NOMO-1 treated with dmso at 0.1 percent for 144 hours (cell line): ENCODE measurements around the gene EBF3.
"Not testable (repeated sequence)": the region's sequence is repeated elsewhere in the genome, so short reads cannot be mapped to it uniquely, and the experiment has no call there.

Experiments
- DNase-seq: peaks from one replicate; lab custom pipeline; 2025; ENCODE audit not compliant: unreplicated experiment; lab: John Stamatoyannopoulos, UW

Gene EBF3

GRCh38 chr10:129929343-129930292 is 34.5 kb downstream of the EBF3 start:
- no peak for DNase-seq

GRCh38 chr10:129927351-129928120 is 36.5 kb downstream of the EBF3 start:
- no peak for DNase-seq

DNA sequence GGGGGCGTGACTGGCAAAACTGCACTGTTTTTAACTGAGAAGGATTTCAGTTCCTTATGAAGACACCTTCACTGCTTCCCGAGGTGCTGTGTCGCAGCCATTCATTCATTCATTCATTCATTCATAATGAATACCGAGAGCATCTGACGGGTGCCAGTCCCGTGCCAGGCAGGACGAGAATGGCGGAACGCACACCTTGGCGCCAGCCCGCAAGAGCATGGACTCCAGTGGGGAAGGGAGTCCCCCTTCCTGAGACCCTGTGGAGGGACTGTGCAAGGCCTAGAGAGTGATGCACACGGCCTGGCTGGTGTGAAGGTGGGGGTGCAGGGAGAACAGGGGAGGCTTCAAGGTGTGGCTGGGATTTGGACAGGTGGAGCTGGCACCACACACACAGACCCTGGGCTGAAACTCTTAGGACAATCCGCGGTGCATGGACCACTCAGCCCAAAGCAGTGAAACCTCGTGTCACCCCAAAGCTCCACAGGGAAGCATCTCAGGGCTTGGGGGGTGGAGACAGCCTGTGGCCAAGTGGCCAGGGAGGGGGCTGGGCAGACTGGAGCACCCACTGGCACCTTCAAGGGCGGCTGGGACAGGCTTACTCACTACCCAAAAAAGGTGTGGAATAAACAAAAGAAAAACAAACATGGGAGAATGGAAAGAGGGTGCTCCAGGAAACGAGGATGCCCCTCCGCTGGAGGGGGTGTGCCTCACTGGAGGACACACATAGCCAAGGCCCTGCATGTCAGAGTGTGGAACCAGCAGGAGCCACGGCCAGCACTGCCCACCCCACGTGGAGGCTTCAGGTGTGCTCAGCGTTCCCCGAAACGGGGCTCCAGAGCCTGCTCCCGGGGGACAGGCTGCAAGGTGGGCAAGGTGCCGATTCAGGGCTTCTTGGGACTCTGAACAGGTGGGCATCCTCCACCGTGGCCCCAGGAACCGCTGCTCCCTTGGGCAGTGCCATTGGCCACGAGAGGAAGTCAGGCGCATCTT is 37.7 kb downstream of the EBF3 start:
- DNase-seq: no peak

- no peak for DNase-seq
Measured at GRCh38 chr10:129924375-129925085, 39.5 kb downstream of the EBF3 start.

GRCh38 chr10:129922598-129923123 is 41.4 kb downstream of the EBF3 start:
- DNase-seq: no peak

GRCh38 chr10:129921801-129922597 is 42.1 kb downstream of the EBF3 start:
- no peak for DNase-seq

GRCh38 chr10:129921065-129921670 is 42.9 kb downstream of the EBF3 start:
- no peak for DNase-seq

- DNase-seq: not testable (repeated sequence)
Measured at GRCh38 chr10:129920187-129920586, 43.9 kb downstream of the EBF3 start.

GRCh38 chr10:129919358-129919757 is 44.7 kb downstream of the EBF3 start:
- no peak for DNase-seq

GRCh38 chr10:129918836-129919235 is 45.2 kb downstream of the EBF3 start:
- DNase-seq: no peak

DNA sequence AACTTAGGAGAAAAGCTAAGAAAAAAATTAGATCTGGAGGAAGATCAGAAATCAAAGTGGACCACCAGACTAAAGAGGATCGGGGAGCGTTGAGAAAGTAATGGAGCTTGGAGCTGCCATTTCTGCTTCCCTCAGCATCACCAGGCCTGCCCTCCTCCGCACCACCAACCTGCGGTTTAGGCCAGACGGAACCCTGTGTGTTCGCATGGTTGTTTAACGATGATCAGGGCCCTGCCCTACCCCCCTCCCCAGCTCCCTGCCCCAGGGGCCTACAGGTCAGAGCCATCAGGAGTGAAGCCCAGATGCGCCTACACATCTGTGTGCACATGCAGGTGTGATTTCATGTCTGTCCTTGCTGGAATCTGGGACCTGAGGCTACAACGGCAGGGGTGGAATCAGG is 45.7 kb downstream of the EBF3 start:
- DNase-seq: no peak

- no peak for DNase-seq
Measured at GRCh38 chr10:129917936-129918335, 46.1 kb downstream of the EBF3 start.

DNA sequence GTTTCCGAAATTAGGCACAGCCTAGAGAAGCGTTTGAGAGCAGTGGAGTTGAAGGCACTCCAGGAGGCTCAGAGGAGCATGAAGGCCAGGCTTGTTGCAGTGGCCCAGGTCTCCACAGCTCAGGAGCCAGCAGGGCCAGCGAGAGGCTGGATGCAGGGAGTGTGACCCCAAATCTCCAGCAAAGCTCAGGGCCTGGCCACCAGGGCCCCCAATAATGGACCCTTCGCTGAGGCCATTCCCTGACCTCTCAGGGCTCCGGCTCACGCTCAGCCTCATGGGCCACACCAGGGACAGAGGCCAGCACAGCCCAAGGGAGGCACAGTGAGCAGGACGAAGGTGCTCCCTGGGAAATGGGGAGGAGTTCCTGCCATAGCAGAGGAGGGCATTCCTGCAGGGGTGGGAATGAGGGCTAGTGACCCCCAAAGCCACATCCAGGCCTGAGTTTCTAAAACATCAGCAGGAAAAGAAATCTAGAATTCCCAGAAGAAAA is 47.5 kb downstream of the EBF3 start:
- DNase-seq: no peak

DNA sequence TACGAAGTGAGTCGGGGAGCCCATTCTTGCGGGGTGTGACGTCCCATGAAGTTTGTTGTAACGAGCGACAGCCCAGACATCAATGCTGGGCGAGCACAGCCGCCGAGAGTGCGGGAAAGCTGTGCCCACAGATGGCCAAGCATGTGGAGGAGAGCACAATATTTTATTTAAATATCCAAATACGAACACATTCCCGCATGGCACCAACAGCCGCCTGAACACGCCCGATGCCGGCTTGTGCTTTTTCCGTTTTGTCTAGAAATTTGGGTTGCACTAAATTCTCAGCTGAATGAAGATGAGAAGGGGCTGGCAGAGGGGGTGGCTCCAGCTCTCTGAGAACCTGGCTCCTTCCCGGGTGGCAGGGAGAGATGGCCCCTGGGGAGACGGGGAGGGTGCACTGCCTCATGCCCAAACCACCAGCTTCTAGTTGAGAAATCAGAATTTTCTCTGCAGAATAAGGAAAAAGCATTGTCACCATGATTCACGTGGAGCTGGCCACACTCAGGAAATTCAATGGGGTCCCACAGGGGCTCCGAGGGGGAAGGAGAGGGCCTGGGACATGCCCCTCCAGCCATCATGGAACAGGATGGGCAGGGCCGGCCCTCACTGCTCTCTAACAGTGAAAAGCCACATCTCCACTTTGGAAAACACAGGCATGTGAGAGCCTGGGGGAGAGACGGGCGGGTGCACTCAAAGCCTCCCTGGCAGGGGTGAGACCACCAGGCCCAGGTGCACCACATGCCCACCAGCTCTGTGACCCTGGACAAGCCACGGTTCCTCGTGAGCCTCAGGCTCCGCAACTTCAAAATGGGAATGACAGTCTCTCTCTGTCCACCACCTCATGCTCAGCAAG is 48.3 kb downstream of the EBF3 start:
- no peak for DNase-seq

- no peak for DNase-seq
Measured at GRCh38 chr10:129914960-129915359, 49.1 kb downstream of the EBF3 start.

DNA sequence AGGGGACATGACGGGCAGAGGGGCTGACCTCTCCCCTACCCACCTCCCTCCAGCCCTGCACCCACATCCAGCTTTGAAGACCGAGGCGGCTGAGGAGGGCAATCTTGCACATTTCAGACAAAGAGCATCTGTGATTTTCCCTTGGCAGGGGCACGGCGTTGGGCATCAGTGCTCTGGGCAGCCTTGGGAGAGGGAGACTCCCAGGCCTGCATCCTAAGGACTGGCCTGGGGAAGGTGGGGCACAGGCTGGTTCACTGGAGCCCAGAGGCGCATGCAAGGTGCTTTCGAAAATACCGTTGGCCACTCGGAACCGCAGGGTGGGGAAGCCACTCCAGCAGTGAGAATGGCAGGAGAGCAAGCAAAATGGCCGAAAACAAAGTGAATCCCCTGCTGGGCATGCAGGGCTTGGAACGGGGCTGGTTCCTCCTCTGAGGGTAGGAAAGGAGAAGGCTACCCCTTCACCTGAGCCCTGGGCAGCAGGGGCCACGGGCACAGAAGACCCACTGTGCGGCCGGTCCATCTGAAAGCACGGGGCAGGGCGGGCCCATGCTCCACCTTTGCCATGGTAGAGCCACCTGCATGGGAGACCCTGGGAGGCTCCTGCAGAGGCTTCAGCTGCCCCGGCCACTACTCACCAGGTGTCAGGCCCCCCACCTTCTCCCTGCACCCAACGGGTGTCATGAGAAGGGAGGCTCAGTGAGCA is 49.8 kb downstream of the EBF3 start:
- no peak for DNase-seq
